ENCODE measurements around the gene LAMA2. TPM values are rescaled to one million over a fixed set of nuclear protein-coding genes. Genes with fewer than 3 reads are reported as not detected.

The LAMA2 gene
- total and polyA plus RNA-seq, 2 of the 13 experiments (the other 11 are each of a cell fraction or from before 2014, with no cell fraction given) = 0.11 to 0.28 TPM

- no TSS peak for BruUV-seq (replicated peaks)
- no peak overlapping the region for H2AFZ ChIP-seq (ENCODE audit: low read length)
- no peaks in the 10 kb centered on the region for H3K27me3 ChIP-seq (ENCODE audit: control insufficient read depth in 1 of 2, insufficient read depth in 2 of 2, low read length in 2 of 2)
- no peaks in the 10 kb centered on the region for H3K9me3 ChIP-seq (ENCODE audit: low read length)
- ATAC-seq = no peak
- no peaks in the 10 kb centered on the region for H3K79me2 ChIP-seq (ENCODE audit: insufficient read depth, low read length)
- intact Hi-C loops (cut with micrococcal nuclease; ENCODE audit: unreplicated experiment) (no loop called here), in situ Hi-C loops (cut with HindIII; ENCODE audit: extremely low pct_ligation_motif_present, low pct_unique_long_range_greater_than_20kb) (no loop called here)
- ChIA-PET CTCF (ENCODE audit: low intra/inter-chr PET ratio, low total read pairs) (no interaction called here), POLR2A (no interaction called here)
- no peaks in the 10 kb centered on the region for H4K20me1 ChIP-seq (ENCODE audit: insufficient read depth, low read length)
- WGBS (ENCODE audit: low lambda C conversion rate) = 2% methylated on average over 1 of the region's 1 CpG
- H3K27ac ChIP-seq (ENCODE audit: extremely low read length, insufficient read depth, low read length) = no peak overlapping the region
- no peak overlapping the region for H3K9ac ChIP-seq (ENCODE audit: insufficient read depth, low read depth, low read length)
- no peak overlapping the region for H3K4me2 ChIP-seq (ENCODE audit: low read depth, low read length)
- FAIRE-seq = no peak
- no peak overlapping the region for H3K4me3 ChIP-seq (replicated peaks in 1 of 3; ENCODE audit: insufficient read depth in 1 of 3, low read depth in 2 of 3, low read length in 3 of 3)
- no peaks in the 10 kb centered on the region for H3K36me3 ChIP-seq (replicated peaks in 1 of 2; ENCODE audit: control insufficient read depth in 1 of 2, insufficient read depth in 2 of 2, low read length in 2 of 2)
- no peak for DNase-seq (ENCODE audit: low spot score)
- H3K4me1 ChIP-seq (ENCODE audit: insufficient read depth, low read length) = no peaks in the 10 kb centered on the region
- no peak for TF ChIP-seq PCBP2 (optimal IDR thresholded peaks at IDR 0.05; ENCODE audit: low read depth, low read length, poor library complexity, severe bottlenecking)
- TF ChIP-seq ZNF724P (CRISPR knock-in tag; IDR thresholded peaks at IDR 0.05; ENCODE audit: borderline replicate concordance) = no peak
- TF ChIP-seq SKI (IDR thresholded peaks at IDR 0.05; ENCODE audit: partially characterized antibody) = no peak
- no peak for TF ChIP-seq GABPA (IDR thresholded peaks at IDR 0.05; ENCODE audit: low read depth, low read length)
- TF ChIP-seq GABPA (CRISPR knock-in tag; IDR thresholded peaks at IDR 0.05; ENCODE audit: low read depth) = no peak
- no peak for TF ChIP-seq ZNF362 (CRISPR knock-in tag; IDR thresholded peaks at IDR 0.05; ENCODE audit: borderline replicate concordance)
- no peak for TF ChIP-seq SNAPC5 (CRISPR knock-in tag; IDR thresholded peaks at IDR 0.05; ENCODE audit: borderline replicate concordance)
- no peak for TF ChIP-seq ZBTB39 (CRISPR knock-in tag; IDR thresholded peaks at IDR 0.05)
- no peak for TF ChIP-seq NFYB (CRISPR knock-in tag; IDR thresholded peaks at IDR 0.05)
These were observed 333.1 kb downstream of the LAMA2 start for GRCh38 chr6:129215916-129216520.

Measured in HepG2 (cell line).